Right atrium auricular region (tissue), 2 donors: ENCODE results near the gene ELFN1. TPM values are rescaled to one million over a fixed set of nuclear protein-coding genes. Genes with fewer than 3 reads are reported as not detected.

Experiments used
- DNase-seq: peaks from one replicate; pipeline ENCODE4 v3.0.0-alpha.2; 2019; ENCODE audit warnings: low spot score
- H3K27ac ChIP-seq, 2 donors: fragments of 200-600 bp; sonication (generic); 1 replicate in 1 of 2; 2 replicates in 1 of 2; pipeline ENCODE4 v1.5.1; 2016 to 2019
- H3K27me3 ChIP-seq, 2 donors: fragments of 200-600 bp; sonication (generic); one replicate each; pipeline versions ENCODE4 v1.5.1 to v1.6.0; 2017 to 2019
- H3K36me3 ChIP-seq: fragments of 200-600 bp; sonication (generic); one replicate; pipeline ENCODE4 v1.5.1; 2016
- H3K4me1 ChIP-seq, 2 donors: fragments of 200-600 bp; sonication (generic); one replicate each; pipeline versions ENCODE4 v1.5.1 to v1.6.0; 2017 to 2019
- H3K4me3 ChIP-seq, 2 donors: fragments of 200-600 bp; sonication (generic); 1 replicate in 1 of 2; 2 replicates in 1 of 2; pipeline ENCODE4 v1.5.1; 2017 to 2019; ENCODE audit warnings: mild to moderate bottlenecking in 1 of 2, moderate library complexity in 1 of 2
- H3K9me3 ChIP-seq, 2 donors: fragments of 200-600 bp; sonication (generic); one replicate each; pipeline ENCODE4 v1.5.1; 2019
- total RNA-seq, 2 donors: library from RNA; depleted of rRNA; stranded (reverse); fragments of >200 nt; gene quantifications; one replicate each; pipeline ENCODE4 v1.1.0, GENCODE V29; 2016
- TF ChIP-seq, protein P1 (sequence below), 2 donors: fragments of 200-600 bp; sonication (generic); IDR thresholded peaks; one replicate each; pipeline ENCODE4 v1.5.1; 2019; ENCODE audit warnings: antibody characterized with exemption in 2 of 2

Gene ELFN1
- total RNA-seq, 2 donors from 2014 or later, result 6.5 to 15.3 TPM

DNA sequence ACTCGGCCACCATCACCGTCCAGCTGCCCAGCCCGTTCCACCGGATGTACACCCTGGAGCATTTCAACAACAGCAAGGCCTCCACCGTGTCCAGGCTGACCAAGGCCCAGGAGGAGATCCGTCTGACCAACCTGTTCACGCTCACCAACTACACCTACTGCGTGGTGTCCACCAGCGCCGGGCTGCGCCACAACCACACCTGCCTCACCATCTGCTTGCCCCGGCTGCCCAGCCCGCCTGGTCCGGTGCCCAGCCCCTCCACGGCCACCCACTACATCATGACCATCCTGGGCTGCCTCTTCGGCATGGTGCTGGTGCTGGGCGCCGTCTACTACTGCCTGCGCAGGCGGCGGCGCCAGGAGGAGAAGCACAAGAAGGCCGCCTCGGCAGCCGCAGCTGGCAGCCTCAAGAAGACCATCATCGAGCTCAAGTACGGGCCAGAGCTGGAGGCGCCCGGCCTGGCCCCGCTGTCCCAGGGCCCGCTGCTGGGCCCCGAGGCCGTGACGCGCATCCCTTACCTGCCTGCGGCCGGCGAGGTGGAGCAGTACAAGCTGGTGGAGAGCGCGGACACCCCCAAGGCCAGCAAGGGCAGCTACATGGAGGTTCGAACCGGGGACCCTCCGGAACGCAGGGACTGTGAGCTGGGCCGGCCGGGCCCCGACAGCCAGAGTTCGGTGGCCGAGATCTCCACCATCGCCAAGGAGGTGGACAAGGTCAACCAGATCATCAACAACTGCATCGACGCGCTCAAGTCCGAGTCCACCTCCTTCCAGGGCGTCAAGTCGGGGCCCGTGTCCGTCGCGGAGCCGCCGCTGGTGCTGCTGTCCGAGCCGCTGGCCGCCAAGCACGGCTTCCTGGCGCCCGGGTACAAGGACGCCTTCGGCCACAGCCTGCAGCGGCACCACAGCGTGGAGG lies 75.8 kb downstream of the ELFN1 start:
- Histone ChIP-seq H3K9me3 (no peaks in the 10 kb centered on the region), H3K27ac (no peak overlapping the region), H3K4me1 (peaks cover 0 to 43% of the 10 kb centered on the region in 2 donors), H3K4me3 (no peak overlapping the region), H3K27me3 (no peaks in the 10 kb centered on the region), H3K36me3 (peaks cover 8% of the 10 kb centered on the region)
- DNase-seq, result no peak
- TF ChIP-seq, protein P1, sequence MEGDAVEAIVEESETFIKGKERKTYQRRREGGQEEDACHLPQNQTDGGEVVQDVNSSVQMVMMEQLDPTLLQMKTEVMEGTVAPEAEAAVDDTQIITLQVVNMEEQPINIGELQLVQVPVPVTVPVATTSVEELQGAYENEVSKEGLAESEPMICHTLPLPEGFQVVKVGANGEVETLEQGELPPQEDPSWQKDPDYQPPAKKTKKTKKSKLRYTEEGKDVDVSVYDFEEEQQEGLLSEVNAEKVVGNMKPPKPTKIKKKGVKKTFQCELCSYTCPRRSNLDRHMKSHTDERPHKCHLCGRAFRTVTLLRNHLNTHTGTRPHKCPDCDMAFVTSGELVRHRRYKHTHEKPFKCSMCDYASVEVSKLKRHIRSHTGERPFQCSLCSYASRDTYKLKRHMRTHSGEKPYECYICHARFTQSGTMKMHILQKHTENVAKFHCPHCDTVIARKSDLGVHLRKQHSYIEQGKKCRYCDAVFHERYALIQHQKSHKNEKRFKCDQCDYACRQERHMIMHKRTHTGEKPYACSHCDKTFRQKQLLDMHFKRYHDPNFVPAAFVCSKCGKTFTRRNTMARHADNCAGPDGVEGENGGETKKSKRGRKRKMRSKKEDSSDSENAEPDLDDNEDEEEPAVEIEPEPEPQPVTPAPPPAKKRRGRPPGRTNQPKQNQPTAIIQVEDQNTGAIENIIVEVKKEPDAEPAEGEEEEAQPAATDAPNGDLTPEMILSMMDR (IDR thresholded peaks at IDR 0.05), result no peak

DNA sequence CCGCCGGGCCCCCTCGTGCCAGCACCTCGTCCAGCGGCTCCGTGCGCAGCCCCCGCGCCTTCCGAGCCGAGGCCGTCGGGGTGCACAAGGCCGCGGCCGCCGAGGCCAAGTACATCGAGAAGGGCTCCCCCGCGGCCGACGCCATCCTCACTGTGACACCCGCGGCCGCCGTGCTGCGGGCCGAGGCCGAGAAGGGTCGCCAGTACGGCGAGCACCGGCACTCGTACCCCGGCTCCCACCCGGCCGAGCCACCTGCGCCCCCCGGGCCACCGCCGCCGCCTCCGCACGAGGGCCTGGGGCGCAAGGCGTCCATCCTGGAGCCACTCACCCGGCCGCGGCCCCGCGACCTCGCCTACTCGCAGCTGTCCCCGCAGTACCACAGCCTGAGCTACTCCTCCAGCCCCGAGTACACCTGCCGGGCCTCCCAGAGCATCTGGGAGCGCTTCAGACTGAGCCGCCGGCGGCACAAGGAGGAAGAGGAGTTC lies 76.5 kb downstream of the ELFN1 start:
- Histone ChIP-seq H3K4me1 (peaks cover 0 to 38% of the 10 kb centered on the region in 2 donors), H3K36me3 (peaks cover 8% of the 10 kb centered on the region), H3K27ac (no peak overlapping the region), H3K27me3 (no peaks in the 10 kb centered on the region), H3K9me3 (no peaks in the 10 kb centered on the region), H3K4me3 (no peak overlapping the region)
- DNase-seq, result no peak
- TF ChIP-seq, protein P1 (IDR thresholded peaks at IDR 0.05), result no peak

DNA sequence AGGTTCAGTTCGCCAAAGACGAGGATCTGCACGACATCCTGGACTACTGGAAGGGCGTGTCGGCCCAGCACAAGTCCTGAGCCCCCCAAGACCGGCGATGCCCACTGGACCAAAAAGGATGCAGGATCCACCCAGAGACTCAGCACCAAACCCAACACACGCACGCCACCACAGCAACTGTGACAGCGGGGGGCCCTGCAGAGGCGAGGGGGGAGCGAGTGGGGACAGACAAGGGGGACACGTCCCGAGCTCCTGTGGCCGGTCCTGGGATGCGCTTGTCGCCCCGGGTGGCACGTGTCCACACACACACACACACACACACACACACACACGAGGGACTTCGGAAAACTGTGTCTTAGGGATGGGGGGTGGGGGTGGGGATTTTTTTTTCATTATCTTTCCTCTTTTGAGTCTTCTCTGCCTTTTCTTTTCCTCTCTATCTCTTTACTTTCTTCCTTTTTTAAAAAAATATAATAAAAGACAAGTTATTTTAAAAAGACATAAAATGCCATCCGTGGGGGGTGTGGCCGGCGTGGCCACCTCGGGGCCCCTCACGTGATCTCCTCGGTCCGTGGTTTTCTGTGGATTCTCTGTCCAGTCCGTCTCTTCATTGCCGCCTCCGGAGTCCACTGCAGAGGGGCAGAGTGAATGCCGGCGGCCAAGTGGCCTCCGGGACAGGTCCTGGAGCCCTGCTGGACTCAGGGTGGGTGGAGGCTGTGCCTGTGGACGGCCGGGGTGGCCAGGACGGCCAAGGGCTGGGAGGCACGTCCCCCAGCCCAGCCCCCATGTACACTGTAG lies 77.1 kb downstream of the ELFN1 start:
- Histone ChIP-seq H3K9me3 (no peaks in the 10 kb centered on the region), H3K4me1 (peaks cover 0 to 31% of the 10 kb centered on the region in 2 donors), H3K27me3 (no peaks in the 10 kb centered on the region), H3K4me3 (no peak overlapping the region), H3K36me3 (peaks cover 8% of the 10 kb centered on the region), H3K27ac (no peak overlapping the region)
- DNase-seq, result no peak
- TF ChIP-seq, protein P1 (IDR thresholded peaks at IDR 0.05), result no peak

DNA sequence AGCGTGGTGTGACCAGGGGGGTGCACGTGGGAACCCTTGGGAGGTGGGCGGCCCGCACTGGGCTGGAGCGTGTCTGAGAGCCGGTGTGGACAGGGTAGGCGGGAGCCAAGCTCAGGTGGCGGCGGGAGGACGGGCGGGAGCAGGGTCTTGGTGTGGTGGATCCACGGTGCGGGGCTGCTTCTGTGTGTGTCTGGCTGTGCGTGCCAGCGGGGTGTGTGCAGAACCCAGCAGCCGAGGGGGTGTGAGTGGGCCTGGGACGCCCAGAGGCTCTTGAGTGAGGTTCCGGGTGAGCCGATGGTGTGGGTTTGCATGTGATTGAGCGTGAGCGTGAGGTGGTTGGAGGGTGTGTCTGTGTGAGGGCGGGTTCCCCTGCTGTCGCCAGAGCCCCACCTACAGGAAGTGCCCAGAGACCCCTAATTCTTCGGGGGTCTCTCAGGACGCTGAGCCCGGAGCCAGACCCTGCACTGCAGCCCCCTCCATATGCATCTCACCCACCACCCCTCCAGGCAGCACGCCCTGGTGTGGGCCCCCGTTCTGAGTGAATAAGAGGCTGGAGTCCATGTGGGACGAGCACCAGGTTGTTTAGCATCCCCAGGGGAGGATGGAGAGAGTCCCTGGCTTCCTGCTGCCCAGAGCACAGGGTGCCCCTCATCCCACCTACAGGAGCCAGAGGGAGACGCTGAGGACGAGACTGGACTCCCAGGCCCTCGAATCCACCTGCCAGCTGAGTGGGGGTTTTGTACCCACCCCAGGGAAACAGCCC lies 78.2 kb downstream of the ELFN1 start:
- DNase-seq, result no peak
- Histone ChIP-seq H3K36me3 (peaks cover 8% of the 10 kb centered on the region), H3K27me3 (no peaks in the 10 kb centered on the region), H3K9me3 (no peaks in the 10 kb centered on the region), H3K4me3 (no peak overlapping the region), H3K4me1 (peaks cover 0 to 20% of the 10 kb centered on the region in 2 donors), H3K27ac (peak overlapping the region; percentile 70 to 80)
- TF ChIP-seq, protein P1 (IDR thresholded peaks at IDR 0.05), result no peak

DNA sequence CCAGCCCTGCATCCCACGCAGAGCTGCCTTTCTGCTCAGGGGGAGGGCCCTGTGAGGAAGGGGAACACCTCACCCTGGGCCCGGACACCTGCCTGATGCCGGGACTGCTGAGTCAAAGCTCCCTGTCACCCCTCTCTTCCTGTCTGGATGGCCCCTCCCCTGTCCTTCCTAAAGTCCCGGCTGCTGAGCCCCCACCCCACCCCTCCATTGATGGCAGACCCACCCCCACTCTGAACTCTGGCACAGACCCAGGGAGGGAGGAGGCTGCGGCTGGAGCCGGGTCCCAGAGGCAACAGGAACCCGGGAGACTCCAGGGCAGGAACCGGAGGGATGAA lies 78.7 kb downstream of the ELFN1 start:
- H3K4me1 ChIP-seq, result peaks cover 0 to 18% of the 10 kb centered on the region in 2 donors
- no peaks in the 10 kb centered on the region for H3K9me3 ChIP-seq
- peaks cover 8% of the 10 kb centered on the region for H3K36me3 ChIP-seq
- peak overlapping the region; percentile 70 to 80 for H3K27ac ChIP-seq
- no peak for DNase-seq
- H3K27me3 ChIP-seq, result no peaks in the 10 kb centered on the region
- TF ChIP-seq, protein P1 (IDR thresholded peaks at IDR 0.05), result no peak
- no peak overlapping the region for H3K4me3 ChIP-seq
